Measurements from ENCODE around the gene NT5DC3. TPM values are rescaled to one million over a fixed set of nuclear protein-coding genes. Genes with fewer than 3 reads are reported as not detected.

Gene NT5DC3
- total RNA-seq, result 3.9 and 6.0 TPM in 2 replicates

GRCh38 chr12:103840876-103841689 lies at the start of gene NT5DC3:
Gene NT5DC3, minus strand, starts transcription at chr12:103841234. Its CDS starts 78 bp downstream, at chr12:103841156.

Other genes with a start within 250 kb of the NT5DC3 start
- 412 and 615 TPM in 2 replicates for gene HSP90B1, start 89.2 kb upstream of the NT5DC3 start, total RNA-seq
- 11.7 and 15.3 TPM in 2 replicates for gene TDG, start 124.6 kb upstream of the NT5DC3 start, total RNA-seq
- gene GLT8D2, start 209.0 kb upstream of the NT5DC3 start, total RNA-seq, result 51.2 and 82.3 TPM in 2 replicates
- gene HCFC2, start 223.3 kb upstream of the NT5DC3 start, total RNA-seq, result 23.2 and 23.8 TPM in 2 replicates

All from bronchial smooth muscle cell (primary cell).